Measurements from ENCODE around the gene FAM174B. TPM values are rescaled to one million over a fixed set of nuclear protein-coding genes. Genes with fewer than 3 reads are reported as not detected.

FAM174B gene
- total RNA-seq, 1 experiment from 2014 or later, result 0.30 TPM

- Histone ChIP-seq H3K9ac (ENCODE audit: low read length) (no peak overlapping the region), H3K4me2 (ENCODE audit: low read length) (no peak overlapping the region), H2AFZ (ENCODE audit: low read depth, low read length, poor library complexity, severe bottlenecking) (no peak overlapping the region), H3K4me3 (replicated peaks in 1 of 2; ENCODE audit: low read depth in 1 of 2, low read length in 2 of 2) (no peak overlapping the region), H3K9me2 (ENCODE audit: insufficient read depth) (no peaks in the 10 kb centered on the region), H3K36me3 (ENCODE audit: control insufficient read depth in 1 of 2, insufficient read depth in 2 of 2, low read length in 2 of 2) (no peaks in the 10 kb centered on the region), H4K20me1 (ENCODE audit: insufficient read depth) (no peaks in the 10 kb centered on the region), H3K9me3 (ENCODE audit: control insufficient read depth in 1 of 2, insufficient read depth in 1 of 2, low read depth in 1 of 2, low read length in 2 of 2) (no peaks in the 10 kb centered on the region), H3K27ac (ENCODE audit: low read depth, low read length) (no peak overlapping the region), H3K79me2 (ENCODE audit: insufficient read depth, low read length) (no peaks in the 10 kb centered on the region), H3K4me1 (ENCODE audit: control insufficient read depth in 1 of 2, insufficient read depth in 2 of 2, low read length in 2 of 2) (no peaks in the 10 kb centered on the region), H3K27me3 (ENCODE audit: insufficient read depth, low read length) (peaks cover 36% of the 10 kb centered on the region)
- ChIA-PET RAD21 (ENCODE audit: low non-redundant PET in 1 of 2, low total read pairs in 2 of 2, uncharacterized antibody in 2 of 2, unreplicated experiment in 2 of 2) (no interaction called here), CTCF (no interaction called here), POLR2A (interaction anchor here (0.5 kb wide), 1 partner anchor 60 kb away, joined by 3 read pairs; no protein-coding TSS in a partner anchor)
- intact Hi-C loops (cut with micrococcal nuclease), result no loop called here
- no peak for TF ChIP-seq CBX3 (IDR thresholded peaks at IDR 0.05; ENCODE audit: low read depth)
- ATAC-seq, result no peak
- no peak for DNase-seq (ENCODE audit: low read depth, low spot score)
- BruUV-seq (replicated peaks), result no TSS peak
Measured at GRCh38 chr15:92582206-92582605, 73.4 kb downstream of the FAM174B start.

DNA sequence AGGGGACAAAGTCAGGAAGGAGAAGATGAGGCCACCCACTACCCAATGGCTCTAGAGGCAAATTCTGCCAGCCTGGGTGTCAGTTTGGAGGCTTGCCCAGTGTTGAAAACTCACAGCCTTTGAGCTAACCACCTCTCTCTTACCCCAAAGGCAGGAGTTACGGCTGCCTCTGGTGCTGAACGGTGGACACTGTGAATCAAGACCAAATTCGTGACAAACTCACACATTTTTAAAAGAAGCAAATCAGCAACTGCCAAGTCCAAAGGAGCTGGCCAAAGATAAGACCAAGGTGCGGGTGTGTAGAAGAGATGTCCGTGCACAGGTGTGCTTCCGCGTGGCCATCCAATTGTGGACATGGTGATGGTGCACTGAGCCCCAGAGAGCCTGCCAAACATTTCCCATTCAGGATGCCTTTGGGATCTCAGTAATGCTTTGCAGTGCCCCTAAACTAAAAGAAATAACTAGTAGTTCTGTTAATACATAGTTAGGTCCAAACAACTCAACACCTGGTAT is 74.6 kb downstream of the FAM174B start:
- Histone ChIP-seq H3K79me2 (ENCODE audit: insufficient read depth, low read length) (no peaks in the 10 kb centered on the region), H3K36me3 (ENCODE audit: control insufficient read depth in 1 of 2, insufficient read depth in 2 of 2, low read length in 2 of 2) (no peaks in the 10 kb centered on the region), H3K9ac (ENCODE audit: low read length) (no peak overlapping the region), H3K27me3 (ENCODE audit: insufficient read depth, low read length) (peaks cover 39% of the 10 kb centered on the region), H3K4me1 (ENCODE audit: control insufficient read depth in 1 of 2, insufficient read depth in 2 of 2, low read length in 2 of 2) (no peaks in the 10 kb centered on the region), H3K4me3 (replicated peaks in 1 of 2; ENCODE audit: low read depth in 1 of 2, low read length in 2 of 2) (no peak overlapping the region), H4K20me1 (ENCODE audit: insufficient read depth) (no peaks in the 10 kb centered on the region), H2AFZ (ENCODE audit: low read depth, low read length, poor library complexity, severe bottlenecking) (no peak overlapping the region), H3K9me3 (ENCODE audit: control insufficient read depth in 1 of 2, insufficient read depth in 1 of 2, low read depth in 1 of 2, low read length in 2 of 2) (no peaks in the 10 kb centered on the region), H3K9me2 (ENCODE audit: insufficient read depth) (no peaks in the 10 kb centered on the region), H3K4me2 (ENCODE audit: low read length) (no peak overlapping the region), H3K27ac (ENCODE audit: low read depth, low read length) (no peak overlapping the region)
- ChIA-PET RAD21 (ENCODE audit: low non-redundant PET in 1 of 2, low total read pairs in 2 of 2, uncharacterized antibody in 2 of 2, unreplicated experiment in 2 of 2) (no interaction called here), POLR2A (no interaction called here), CTCF (no interaction called here)
- BruUV-seq (replicated peaks), result no TSS peak
- ATAC-seq, result no peak
- intact Hi-C loops (cut with micrococcal nuclease), result no loop called here
- no peak for DNase-seq (ENCODE audit: low read depth, low spot score)
- TF ChIP-seq FOSL1 (IDR thresholded peaks at IDR 0.05; ENCODE audit: low read depth), result no peak
- no peak for TF ChIP-seq SRF (IDR thresholded peaks at IDR 0.05; ENCODE audit: low read depth)
- no peak for TF ChIP-seq EZH2 (IDR thresholded peaks at IDR 0.05)
- no peak for TF ChIP-seq POLR2AphosphoS5 (IDR thresholded peaks at IDR 0.05; ENCODE audit: low read depth, low read length)
- TF ChIP-seq YY1 (IDR thresholded peaks at IDR 0.05; ENCODE audit: extremely low read depth, insufficient replicate concordance, low read depth, low read length), result no peak
- no peak for TF ChIP-seq RAD21 (IDR thresholded peaks at IDR 0.05; ENCODE audit: low read depth)
- TF ChIP-seq ZNF274 (IDR thresholded peaks at IDR 0.05; ENCODE audit: low read depth, low read length), result no peak
- no peak for TF ChIP-seq EGR1 (IDR thresholded peaks at IDR 0.05; ENCODE audit: low read depth)

All from HCT116 (cell line).